Activated T-helper 1 cell treated with anti-CD3 and anti-CD28 coated beads, Interleukin-2, amount 50 U/mL, for 16 hours (primary cell): Measurements from ENCODE around the gene NCOA6.

Experiments used
- DNase-seq, 2 donors: peaks; one replicate each; pipeline ENCODE4 v3.0.0-alpha.2; 2020; ENCODE audit warnings: low read depth in 1 of 2, low spot score in 1 of 2

NCOA6 gene

GRCh38 chr20:34825530-34826362, at the start of gene NCOA6:
TSS of gene NCOA6 (minus strand) at chr20:34825651. CDS start at chr20:34782355, 43,296 bp downstream.
- peak; percentile 75 to 79 for DNase-seq

DNA sequence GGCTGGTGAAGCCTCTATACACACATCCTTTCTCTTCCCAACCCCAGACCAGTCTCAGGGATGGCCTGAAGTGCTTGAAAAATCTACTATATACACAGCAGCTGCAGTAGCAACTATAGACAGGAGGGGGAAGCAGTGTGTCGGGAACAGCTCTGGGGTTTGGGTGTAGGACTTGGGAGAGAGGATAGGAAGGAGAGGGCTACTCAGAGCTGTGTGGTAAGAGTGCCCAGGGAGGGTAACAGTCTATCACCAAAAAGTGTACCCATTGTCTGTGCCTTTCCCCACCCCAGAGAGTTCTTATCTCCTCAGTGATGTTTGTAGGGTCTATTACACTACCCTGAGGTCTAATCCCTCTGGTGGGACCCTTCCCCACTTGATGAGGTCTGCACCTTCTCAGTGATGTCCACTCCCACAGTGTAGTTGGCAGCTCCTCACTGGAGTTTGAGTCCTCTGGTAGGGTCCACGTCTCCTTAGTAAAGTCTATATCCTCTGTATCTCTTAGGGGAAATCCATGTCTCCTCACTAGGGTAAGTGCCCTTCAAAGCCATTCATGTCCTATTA, 48.7 kb upstream of the NCOA6 start:
- peak in 1 of 2 donors; percentile 19 for DNase-seq

DNA sequence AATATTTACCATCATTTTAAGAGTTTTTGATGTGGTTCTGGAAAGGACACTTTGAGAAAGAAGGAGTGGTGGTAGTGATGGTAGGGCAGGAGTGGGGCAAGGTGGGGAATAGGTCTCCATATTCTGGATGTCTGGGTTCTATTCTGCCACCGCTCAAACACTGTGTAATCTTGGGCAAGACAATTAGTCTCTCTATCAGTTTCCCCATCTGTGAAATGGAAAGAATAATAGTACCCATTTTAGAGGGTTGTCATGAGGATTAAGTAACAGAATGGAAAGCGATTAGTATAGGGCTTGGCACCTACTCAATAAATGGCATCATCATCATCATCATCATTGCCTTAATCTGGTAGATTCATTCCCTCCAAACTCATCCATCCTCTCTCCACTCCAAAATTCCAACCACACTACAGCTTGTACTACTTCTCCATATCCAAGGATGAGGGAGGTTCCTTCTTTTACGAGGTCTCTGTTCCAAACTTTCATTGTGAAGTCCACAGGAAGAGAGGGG, 48.2 kb upstream of the NCOA6 start:
- no peak for DNase-seq

GRCh38 chr20:34872622-34873224, 47.3 kb upstream of the NCOA6 start, which contains the start of gene GGT7:
TSS of gene GGT7 (minus strand) at chr20:34872856. CDS start at chr20:34872815, 41 bp downstream.
- DNase-seq: peak; percentile 80 to 84

DNA sequence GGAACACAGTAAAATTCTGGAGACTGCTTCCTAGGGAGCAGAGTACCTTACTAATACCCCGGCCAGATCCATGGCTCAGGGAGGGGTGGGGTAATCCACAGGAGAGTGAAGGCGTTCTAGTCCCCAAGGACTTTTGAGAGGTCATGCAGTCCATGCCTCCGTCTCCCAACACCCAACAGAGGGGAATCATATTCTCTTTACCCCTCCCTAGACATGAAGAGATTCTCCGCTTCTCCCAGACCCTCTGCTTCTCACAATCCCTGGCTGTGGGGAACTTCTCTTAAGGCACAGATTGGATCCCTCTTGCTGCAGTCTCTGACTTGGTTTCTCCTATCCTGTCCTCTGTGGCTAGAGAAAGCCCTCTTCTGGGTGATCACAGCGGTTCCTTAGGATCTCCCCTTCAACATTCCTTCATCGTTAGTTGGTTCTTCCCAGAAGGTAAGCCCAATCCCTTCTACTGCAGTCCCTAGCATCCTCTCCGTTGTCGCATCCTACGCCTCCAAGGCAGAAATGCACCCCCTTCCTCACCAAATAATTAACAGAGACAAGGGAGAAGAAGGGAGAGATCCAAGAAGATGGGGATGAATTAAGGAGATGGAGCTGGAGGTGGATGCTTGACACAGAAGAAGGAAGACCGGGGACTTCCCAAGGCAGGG, 46.6 kb upstream of the NCOA6 start:
- no peak for DNase-seq

DNA sequence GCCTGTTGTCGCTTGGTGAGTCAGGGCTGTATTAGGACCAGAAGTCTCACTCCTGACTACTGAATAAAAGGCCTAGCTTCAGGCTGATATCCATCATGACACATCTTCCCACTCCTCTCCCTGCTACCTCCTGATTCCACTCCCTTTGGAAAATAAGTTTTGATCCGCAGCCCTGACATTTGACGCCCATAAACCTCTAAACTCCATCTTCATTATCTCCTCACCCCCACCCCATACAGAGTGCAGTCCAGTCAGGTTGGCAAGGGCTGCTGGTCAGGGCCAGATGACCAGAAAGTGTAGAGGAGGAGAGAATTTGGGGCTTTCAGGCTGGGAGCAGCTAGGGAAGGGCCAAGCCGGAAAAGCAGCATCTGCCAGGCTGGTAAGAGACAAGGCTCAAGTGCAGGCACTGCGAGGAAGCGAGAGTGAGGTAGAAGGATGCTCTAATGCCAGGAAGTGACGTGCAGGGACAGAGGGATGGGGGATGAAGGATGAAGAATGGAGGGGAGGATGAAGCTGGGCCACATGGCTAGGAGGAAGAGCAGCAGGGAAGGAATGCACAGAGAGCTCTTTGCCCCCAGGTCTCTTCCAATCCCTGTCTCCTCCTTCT, 46.0 kb upstream of the NCOA6 start:
- no peak for DNase-seq

- no peak for DNase-seq
Observed at GRCh38 chr20:34864216-34864615, 38.8 kb upstream of the NCOA6 start.

GRCh38 chr20:34863421-34863965, 38.0 kb upstream of the NCOA6 start:
- no peak for DNase-seq

- no peak for DNase-seq
Observed at GRCh38 chr20:34862724-34863123, 37.3 kb upstream of the NCOA6 start.

DNA sequence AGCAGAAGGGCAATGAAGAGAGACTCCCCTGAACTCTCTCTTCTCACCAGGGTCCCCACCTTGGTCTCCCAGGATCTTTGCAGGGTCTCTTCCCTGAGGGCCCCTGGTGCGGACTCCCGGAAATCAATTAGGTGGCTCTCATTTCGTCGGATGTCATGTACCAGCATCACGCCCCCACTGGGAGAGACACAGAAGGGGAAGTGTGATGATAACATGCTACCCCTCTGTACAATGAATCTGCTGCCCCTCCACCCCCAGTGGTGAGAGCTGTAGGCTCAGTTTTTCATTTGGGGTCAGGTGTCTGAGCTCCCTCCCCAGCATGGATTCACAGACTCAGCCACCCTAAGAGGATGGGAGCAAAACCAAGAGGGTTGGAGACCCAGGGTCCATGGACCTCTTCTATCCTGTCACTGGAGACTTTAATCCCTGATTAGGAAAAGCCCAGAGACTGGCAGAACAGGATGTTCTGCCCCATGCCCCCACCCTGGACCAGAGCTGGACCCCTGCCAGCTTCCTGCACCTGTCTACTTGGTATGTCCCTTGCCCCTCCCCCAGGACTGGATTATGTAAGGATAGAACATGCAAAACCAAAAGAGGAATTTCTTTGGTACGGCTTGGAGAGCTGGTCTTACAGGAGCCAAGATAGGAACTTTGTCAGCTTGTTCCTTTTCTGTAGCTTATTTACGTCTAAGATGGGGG, 36.1 kb upstream of the NCOA6 start:
- no peak for DNase-seq

- no peak for DNase-seq
Observed at GRCh38 chr20:34859826-34860545, 34.5 kb upstream of the NCOA6 start.

- no peak for DNase-seq
Observed at GRCh38 chr20:34859367-34859766, 33.9 kb upstream of the NCOA6 start.

GRCh38 chr20:34852298-34852697, 26.8 kb upstream of the NCOA6 start:
- no peak for DNase-seq

GRCh38 chr20:34850969-34851368, 25.5 kb upstream of the NCOA6 start:
- DNase-seq: no peak

DNA sequence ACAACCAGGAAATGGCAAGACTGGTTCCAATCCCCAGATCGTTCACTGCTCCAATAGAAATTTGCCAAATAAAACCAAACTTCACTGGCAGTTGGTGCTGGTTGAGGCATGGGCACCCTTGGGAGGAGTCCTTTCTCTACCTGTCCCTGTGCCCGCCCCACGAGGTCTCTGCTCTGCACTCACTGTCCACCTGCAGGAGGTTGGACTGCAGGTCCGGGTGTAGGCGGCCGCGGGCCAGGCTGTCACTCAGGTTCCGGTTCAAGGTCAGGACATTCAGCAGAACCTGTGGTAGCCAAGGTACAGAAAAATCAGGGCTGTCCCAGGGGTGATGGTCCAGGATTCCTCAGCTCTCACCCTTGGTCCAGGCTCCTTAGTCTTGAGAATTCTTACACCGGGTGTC, 24.3 kb upstream of the NCOA6 start:
- no peak for DNase-seq

DNA sequence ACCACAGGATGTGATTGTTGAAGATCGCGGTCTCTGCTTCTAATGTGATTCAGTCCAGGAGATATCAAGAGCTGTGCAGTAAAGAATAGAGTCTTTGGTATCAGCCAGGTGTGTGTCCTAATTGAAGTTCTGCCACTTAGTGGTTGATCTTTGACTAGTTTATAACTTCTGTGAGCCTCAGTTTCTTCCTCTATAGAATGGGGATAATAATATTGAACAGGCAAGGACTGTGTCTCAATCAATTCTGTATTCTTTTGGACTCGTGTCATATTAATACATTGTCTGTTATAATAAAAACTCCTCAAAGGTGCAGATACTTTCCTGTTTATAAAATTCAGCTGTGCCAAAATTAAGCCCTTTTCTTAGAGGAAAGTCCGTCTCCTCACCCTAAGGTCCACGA, 23.1 kb upstream of the NCOA6 start:
- no peak for DNase-seq

- no peak for DNase-seq
Observed at GRCh38 chr20:34843421-34843820, 18.0 kb upstream of the NCOA6 start.

GRCh38 chr20:34842143-34842542, 16.7 kb upstream of the NCOA6 start:
- DNase-seq: no peak

GRCh38 chr20:34834459-34834893, 9.0 kb upstream of the NCOA6 start:
- no peak for DNase-seq
